Testis (tissue), 3 donors: ENCODE results near the gene COX6A2. TPM values are rescaled to one million over a fixed set of nuclear protein-coding genes. Genes with fewer than 3 reads are reported as not detected.

Experiments used
- DNase-seq: peaks from one replicate; pipeline ENCODE4 v3.0.0-alpha.2; 2019
- H3K27ac ChIP-seq, 2 donors: fragments of 200-600 bp; sonication (generic); one replicate each; pipeline ENCODE4 v1.5.1; 2019
- H3K27me3 ChIP-seq: fragments of 200-600 bp; sonication (generic); one replicate; pipeline ENCODE4 v1.5.1; 2019
- H3K36me3 ChIP-seq: fragments of 200-600 bp; sonication (generic); one replicate; pipeline ENCODE4 v1.5.1; 2017; ENCODE audit warnings: low read depth; ENCODE audit errors: missing control alignments
- H3K4me1 ChIP-seq: fragments of 200-600 bp; sonication (generic); one replicate; pipeline ENCODE4 v1.5.1; 2019
- H3K4me3 ChIP-seq, 2 donors: fragments of 200-600 bp; sonication (generic); one replicate each; pipeline ENCODE4 v1.5.1; 2017 to 2019
- H3K9me3 ChIP-seq: fragments of 200-600 bp; sonication (generic); one replicate; pipeline ENCODE4 v1.5.1; 2017
- CTCF ChIP-seq, 3 experiments: fragments of 450-650 bp in 2 of 3; fragments of 200-600 bp in 1 of 3; sonication (generic) in 1 of 3; IDR thresholded peaks; one replicate each; pipeline ENCODE4 v1.5.1; 2016 to 2019; ENCODE audit warnings: antibody characterized with exemption in 3 of 3, mild to moderate bottlenecking in 2 of 3, moderate library complexity in 1 of 3
- POLR2A ChIP-seq: fragments of 450-650 bp; IDR thresholded peaks from one replicate; pipeline ENCODE4 v1.6.1; 2017; ENCODE audit warnings: antibody characterized with exemption, mild to moderate bottlenecking, moderate library complexity
- WGBS, 2 donors: methylation state at CpG; one replicate each; pipeline ENCODE4 v1.1.5; 2018; 5-methylcytosine and 5-hydroxymethylcytosine counted together
- intact Hi-C: fragments of 100-400 bp; cut with DNase I; formaldehyde crosslinking; loops from one replicate; pipeline ENCODE4 v1.15.1; 2023; ENCODE audit warnings: low total_unique reads
- polyA plus RNA-seq: library from polyadenylated mRNA; stranded (reverse); fragments of 350-450 nt; fragmentation: Illumina TruSeq; extraction: RNeasy Lipid Tissue Mini Kit (QIAGEN cat#74804); gene quantifications from one replicate; pipeline ENCODE4 v1.2.3, GENCODE V29; 2014; ENCODE audit warnings: low read depth, low replicate concordance; ENCODE audit not compliant: insufficient read depth
- total RNA-seq, 2 donors: library from RNA; depleted of rRNA; stranded (reverse); fragments of >200 nt; gene quantifications; one replicate each; pipeline ENCODE4 v1.2.3, GENCODE V29; 2016

COX6A2 gene
- total and polyA plus RNA-seq, 3 donors from 2014 or later, result 1.4 to 14.9 TPM; not detected in 1

DNA sequence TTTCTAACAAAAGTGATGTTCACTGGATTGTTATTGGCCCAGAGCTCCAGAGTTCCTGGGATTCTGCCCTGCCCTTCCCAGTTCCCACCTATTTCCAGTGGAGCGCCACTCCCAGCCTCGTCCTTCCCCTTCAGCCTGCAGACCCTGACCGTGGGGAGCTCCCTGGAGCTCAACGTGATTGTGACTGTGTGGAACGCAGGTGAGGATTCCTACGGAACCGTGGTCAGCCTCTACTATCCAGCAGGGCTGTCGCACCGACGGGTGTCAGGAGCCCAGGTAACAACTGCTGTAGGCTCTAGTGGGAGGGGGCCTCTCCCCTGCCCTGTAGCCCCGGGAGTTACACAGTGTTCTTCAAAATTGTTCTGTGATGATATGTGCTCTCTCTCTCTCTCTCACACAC lies 11.8 kb downstream of the COX6A2 start:
- no peak for DNase-seq
- no peaks in the 10 kb centered on the region for H3K36me3 ChIP-seq
- no peaks in the 10 kb centered on the region for H3K4me1 ChIP-seq
- 80 to 86% methylated on average over 11 of the region's 11 CpGs for WGBS, 2 donors
- H3K9me3 ChIP-seq, result no peaks in the 10 kb centered on the region
- intact Hi-C loops, result no loop called here
- H3K27me3 ChIP-seq, result no peaks in the 10 kb centered on the region
- no peak overlapping the region for H3K4me3 ChIP-seq
- H3K27ac ChIP-seq, result no peak overlapping the region
- TF ChIP-seq CTCF (IDR thresholded peaks at IDR 0.05) (no peak), POLR2A (no peak)

- TF ChIP-seq POLR2A (no peak), CTCF (IDR thresholded peaks at IDR 0.05) (no peak)
- WGBS, 2 donors, result 75 to 84% methylated on average over 4 of the region's 4 CpGs
- Histone ChIP-seq H3K4me3 (no peak overlapping the region), H3K4me1 (no peaks in the 10 kb centered on the region), H3K27ac (no peak overlapping the region), H3K36me3 (no peaks in the 10 kb centered on the region), H3K27me3 (no peaks in the 10 kb centered on the region), H3K9me3 (no peaks in the 10 kb centered on the region)
- intact Hi-C loops, result no loop called here
- no peak for DNase-seq
These were observed 13.5 kb downstream of the COX6A2 start for GRCh38 chr16:31414706-31415105.

- H3K36me3 ChIP-seq, result no peaks in the 10 kb centered on the region
- H3K4me3 ChIP-seq, result no peak overlapping the region
- no peaks in the 10 kb centered on the region for H3K27me3 ChIP-seq
- 86% methylated on average over 4 of the region's 4 CpGs for WGBS, 2 donors
- H3K9me3 ChIP-seq, result no peaks in the 10 kb centered on the region
- no peak overlapping the region for H3K27ac ChIP-seq
- intact Hi-C loops, result no loop called here
- no peaks in the 10 kb centered on the region for H3K4me1 ChIP-seq
- TF ChIP-seq CTCF (IDR thresholded peaks at IDR 0.05) (no peak), POLR2A (no peak)
- no peak for DNase-seq
These were observed 14.2 kb downstream of the COX6A2 start for GRCh38 chr16:31413943-31414342.

GRCh38 chr16:31413381-31413780 lies 14.8 kb downstream of the COX6A2 start:
- no peaks in the 10 kb centered on the region for H3K36me3 ChIP-seq
- no peak for TF ChIP-seq POLR2A
- no peak for TF ChIP-seq CTCF (IDR thresholded peaks at IDR 0.05)
- H3K27me3 ChIP-seq, result no peaks in the 10 kb centered on the region
- H3K4me1 ChIP-seq, result no peaks in the 10 kb centered on the region
- no peak overlapping the region for H3K4me3 ChIP-seq
- H3K9me3 ChIP-seq, result no peaks in the 10 kb centered on the region
- WGBS, 2 donors, result 89 to 94% methylated on average over 5 of the region's 5 CpGs
- intact Hi-C loops, result no loop called here
- no peak for DNase-seq
- H3K27ac ChIP-seq, result no peak overlapping the region

DNA sequence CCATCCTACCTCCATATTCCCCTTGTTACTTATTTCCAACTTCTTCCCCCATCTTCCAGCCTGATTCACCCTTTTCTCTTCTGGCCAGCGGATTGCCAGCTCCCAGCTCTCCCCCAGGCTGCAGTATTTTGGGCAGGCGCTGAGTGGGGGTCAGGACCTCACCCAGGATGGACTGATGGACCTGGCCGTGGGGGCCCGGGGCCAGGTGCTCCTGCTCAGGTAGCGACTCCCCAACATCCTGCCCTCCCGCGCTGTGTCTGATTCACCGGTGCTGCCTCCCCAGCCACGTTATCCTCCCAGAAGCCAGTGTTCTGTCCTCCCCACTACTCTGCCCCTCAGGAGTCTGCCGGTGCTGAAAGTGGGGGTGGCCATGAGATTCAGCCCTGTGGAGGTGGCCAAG lies 15.4 kb downstream of the COX6A2 start:
- intact Hi-C loops, result no loop called here
- Histone ChIP-seq H3K36me3 (no peaks in the 10 kb centered on the region), H3K27ac (no peak overlapping the region), H3K4me1 (no peaks in the 10 kb centered on the region), H3K9me3 (no peaks in the 10 kb centered on the region), H3K27me3 (no peaks in the 10 kb centered on the region), H3K4me3 (no peak overlapping the region)
- no peak for DNase-seq
- 82% methylated on average over 9 to 10 of the region's 10 CpGs for WGBS, 2 donors
- TF ChIP-seq CTCF (IDR thresholded peaks at IDR 0.05), result no peak
- no peak for TF ChIP-seq POLR2A
